OCI-LY1 (cell line): ENCODE data around the gene QRICH1.
A peak's percentile ranks its signal among the peaks of the same experiment; 100 is the strongest.

Source experiments
- H2AFZ ChIP-seq: fragments of 200-600 bp; sonication (generic), shearing (Covaris generic); 2 replicates; pipeline ENCODE4 v1.6.0; 2014; ENCODE audit warnings: antibody characterized with exemption, mild to moderate bottlenecking, low read length
- H3F3A ChIP-seq: fragments of 200-600 bp; sonication (generic), shearing (Covaris generic); 2 replicates; pipeline ENCODE4 v1.6.0; 2014; ENCODE audit warnings: mild to moderate bottlenecking, antibody characterized with exemption, low read length, moderate library complexity; ENCODE audit not compliant: insufficient read depth
- H3K27ac ChIP-seq: fragments of 200-600 bp; sonication (generic); 2 replicates; pipeline ENCODE4 v1.5.1; 2014; ENCODE audit warnings: low read length, mixed run types, mild to moderate bottlenecking, low read depth; ENCODE audit not compliant: poor library complexity, severe bottlenecking
- H3K27me3 ChIP-seq: fragments of 200-600 bp; sonication (generic); 2 replicates; pipeline ENCODE4 v1.6.0; 2014; ENCODE audit warnings: antibody characterized with exemption, mild to moderate bottlenecking, low read length, moderate library complexity; ENCODE audit not compliant: insufficient read depth
- H3K36me3 ChIP-seq: fragments of 200-600 bp; sonication (generic); 2 replicates; pipeline ENCODE4 v1.6.1; 2014; ENCODE audit warnings: mild to moderate bottlenecking, antibody characterized with exemption, low read length, moderate library complexity, mixed read lengths; ENCODE audit not compliant: insufficient read depth
- H3K4me1 ChIP-seq: fragments of 200-600 bp; sonication (generic); 2 replicates; pipeline ENCODE4 v1.5.1; 2014; ENCODE audit warnings: mild to moderate bottlenecking, low read length, moderate library complexity; ENCODE audit not compliant: insufficient read depth, severe bottlenecking
- H3K4me2 ChIP-seq: fragments of 200-600 bp; sonication (generic), shearing (Covaris generic); 2 replicates; pipeline ENCODE4 v1.6.1; 2014; ENCODE audit warnings: low read length
- H3K4me3 ChIP-seq: fragments of 200-600 bp; sonication (generic); 2 replicates; pipeline ENCODE4 v1.5.1; 2014; ENCODE audit warnings: low read length, low read depth, mild to moderate bottlenecking, mixed read lengths; ENCODE audit not compliant: poor library complexity, severe bottlenecking
- H3K79me2 ChIP-seq: fragments of 200-600 bp; shearing (Covaris generic); 2 replicates; pipeline ENCODE4 v1.6.1; 2016; ENCODE audit warnings: mixed run types, low read length, mixed read lengths; ENCODE audit not compliant: insufficient read depth
- H3K9ac ChIP-seq: fragments of 200-600 bp; sonication (generic), shearing (Covaris generic); 2 replicates; pipeline ENCODE4 v1.6.1; 2014; ENCODE audit warnings: mild to moderate bottlenecking, low read length, mixed read lengths
- H3K9me2 ChIP-seq: fragments of 200-600 bp; sonication (generic), shearing (Covaris generic); 2 replicates; pipeline ENCODE4 v1.6.1; 2014; ENCODE audit warnings: low read depth, mild to moderate bottlenecking, low read length, mixed read lengths
- H3K9me3 ChIP-seq: fragments of 200-600 bp; shearing (Covaris generic); 2 replicates; pipeline ENCODE4 v1.6.1; 2014; ENCODE audit warnings: low read length, mixed read lengths
- H4K20me1 ChIP-seq: fragments of 200-600 bp; sonication (generic), shearing (Covaris generic); 2 replicates; pipeline ENCODE4 v1.6.0; 2016; ENCODE audit warnings: mild to moderate bottlenecking, low read length; ENCODE audit not compliant: insufficient read depth
- CTCF ChIP-seq: fragments of 200-600 bp; sonication (generic), shearing (Covaris generic); IDR thresholded peaks from 2 replicates; pipeline ENCODE4 v1.5.1; 2017; ENCODE audit warnings: mild to moderate bottlenecking, antibody characterized with exemption, low read length, moderate library complexity, mixed read lengths
- EZH2 ChIP-seq: fragments of 200-600 bp; sonication (generic), shearing (Covaris generic); IDR thresholded peaks from 2 replicates; pipeline ENCODE4 v1.8.0; 2017; ENCODE audit warnings: borderline replicate concordance, mixed run types, mild to moderate bottlenecking, antibody characterized with exemption, low read length, moderate library complexity, mixed read lengths

QRICH1 gene

DNA sequence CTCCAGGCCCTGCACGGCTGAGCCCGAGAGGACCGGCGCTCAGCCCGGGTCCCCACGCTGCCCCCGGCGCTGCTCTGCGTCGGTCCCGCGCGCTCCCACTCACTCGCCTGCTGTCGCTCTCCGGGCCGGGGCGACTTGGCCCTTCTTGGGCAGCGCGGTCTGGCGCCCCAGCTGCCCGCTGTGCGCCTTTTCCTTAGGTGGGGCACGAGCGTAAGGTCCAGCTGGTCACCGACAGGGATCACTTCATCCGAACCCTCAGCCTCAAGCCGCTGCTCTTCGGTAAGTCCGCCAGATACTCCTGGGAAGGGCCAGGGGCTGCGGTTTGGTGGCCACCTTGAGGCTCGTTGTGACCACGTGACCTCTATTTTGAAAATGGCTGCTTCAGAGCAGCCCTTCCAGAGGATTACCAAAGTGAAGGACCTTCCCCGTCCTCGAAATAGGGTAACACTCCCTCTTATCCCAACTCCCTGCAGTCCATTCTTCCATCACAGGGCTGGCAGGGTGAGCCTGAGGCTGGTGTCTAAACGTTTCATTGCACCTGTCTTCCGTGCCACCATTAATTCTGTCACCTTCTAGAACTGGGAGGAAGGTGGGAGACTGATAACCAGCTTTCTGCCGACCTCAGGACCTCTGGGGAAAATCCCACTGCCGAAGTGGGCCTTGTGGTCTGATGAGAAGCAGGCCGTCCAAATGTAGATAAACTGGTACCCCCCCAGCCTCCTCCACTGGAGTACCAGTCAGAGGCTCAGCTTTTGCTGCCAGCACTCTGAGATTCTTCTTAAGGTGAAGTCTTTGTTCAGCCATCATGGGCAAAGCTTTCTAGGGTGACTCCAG lies 103.0 kb downstream of the QRICH1 start:
- Histone ChIP-seq H3K9me2 (no peaks in the 10 kb centered on the region), H3K4me3 (peak overlapping the region; percentile 76), H3K36me3 (peaks cover 15% of the 10 kb centered on the region; the same call in 1 of the 2 replicates), H3K9me3 (no peaks in the 10 kb centered on the region), H2AFZ (no peak overlapping the region), H4K20me1 (no peaks in the 10 kb centered on the region), H3F3A (no peaks in the 10 kb centered on the region), H3K27me3 (no peaks in the 10 kb centered on the region), H3K9ac (peak overlapping the region; percentile 82), H3K4me1 (peaks cover 24% of the 10 kb centered on the region), H3K27ac (peak overlapping the region; percentile 73), H3K4me2 (peak overlapping the region; percentile 94), H3K79me2 (0 out of 2 replicates have a peak, but pooled peaks cover 3% of the 10 kb centered on the region)
- TF ChIP-seq EZH2 = no peak

GRCh38 chr3:48989796-48990635 lies 103.9 kb downstream of the QRICH1 start, which contains the start of gene P4HTM:
P4HTM (plus strand) TSS chr3:48990241; CDS start chr3:48990257, 16 bp downstream.
- Histone ChIP-seq H2AFZ (no peak within 1 kb of the TSS), H3K9me3 (no peaks in the 10 kb centered on the region), H3K4me3 (peak within 1 kb of the TSS; percentile 76), H3K4me2 (peak within 1 kb of the TSS; percentile 94), H3K79me2 (0 out of 2 replicates have a peak, but pooled peaks cover 3% of the 10 kb centered on the region), H3K27me3 (no peaks in the 10 kb centered on the region), H4K20me1 (no peaks in the 10 kb centered on the region), H3K9ac (peak within 1 kb of the TSS; percentile 82), H3F3A (no peaks in the 10 kb centered on the region), H3K27ac (peak within 1 kb of the TSS; percentile 73), H3K4me1 (peaks cover 24% of the 10 kb centered on the region), H3K9me2 (no peaks in the 10 kb centered on the region), H3K36me3 (peaks cover 19% of the 10 kb centered on the region; the same call in 1 of the 2 replicates)
- no peak for TF ChIP-seq EZH2
- TF ChIP-seq CTCF = peak; percentile 36

- H3K9me2 ChIP-seq = no peaks in the 10 kb centered on the region
- H3K27ac ChIP-seq = peak overlapping the region; percentile 45
- H3K9me3 ChIP-seq = no peaks in the 10 kb centered on the region
- H3K27me3 ChIP-seq = no peaks in the 10 kb centered on the region
- TF ChIP-seq EZH2 = no peak
- no peak for TF ChIP-seq CTCF
- no peaks in the 10 kb centered on the region for H4K20me1 ChIP-seq
- peaks cover 24% of the 10 kb centered on the region for H3K4me1 ChIP-seq
- peak overlapping the region; percentile 76 for H3K4me3 ChIP-seq
- H3K79me2 ChIP-seq = 0 out of 2 replicates have a peak, but pooled peaks cover 3% of the 10 kb centered on the region
- H3K4me2 ChIP-seq = peak overlapping the region; percentile 94
- no peaks in the 10 kb centered on the region for H3F3A ChIP-seq
- H3K36me3 ChIP-seq = peaks cover 23% of the 10 kb centered on the region
- H3K9ac ChIP-seq = peak overlapping the region; percentile 82
- no peak overlapping the region for H2AFZ ChIP-seq
Measured at GRCh38 chr3:48989126-48989795, 104.6 kb downstream of the QRICH1 start.
